SK-N-SH treated with all-trans-retinoic acid at 6 μM for 48 hours (cell line): Measurements from ENCODE around the gene ETAA1.
A peak's percentile ranks its signal among the peaks of the same experiment; 100 is the strongest.

Experiments used
- ATAC-seq: fragments of 200-7000 bp; cut with Tn5 transposase; 3 replicates; pipeline ENCODE4 v1.9.1; 2020; ENCODE audit warnings: mild to moderate bottlenecking, moderate library complexity
- ARNTL ChIP-seq: fragments of 450-650 bp; formaldehyde crosslinking; IDR thresholded peaks from 2 replicates; pipeline ENCODE4 v1.5.0; 2020; ENCODE audit warnings: low read depth, mild to moderate bottlenecking, moderate library complexity, borderline replicate concordance
- CSDC2 ChIP-seq: fragments of 250-450 bp; sonication (Bioruptor Pico); IDR thresholded peaks from 2 replicates; pipeline ENCODE4 v1.5.0; 2020; ENCODE audit warnings: mild to moderate bottlenecking, moderate library complexity
- ESRRG ChIP-seq: fragments of 250-450 bp; sonication (Bioruptor Pico); IDR thresholded peaks from 2 replicates; pipeline ENCODE4 v1.6.1; 2021; ENCODE audit warnings: mild to moderate bottlenecking
- GLIS3 ChIP-seq: fragments of 250-450 bp; sonication (Bioruptor Pico); IDR thresholded peaks from 2 replicates; pipeline ENCODE4 v1.5.0; 2020; ENCODE audit warnings: mild to moderate bottlenecking, moderate library complexity
- ISL1 ChIP-seq: fragments of 250-450 bp; sonication (Bioruptor Pico); IDR thresholded peaks from 2 replicates; pipeline ENCODE4 v2.1.2; 2022; ENCODE audit warnings: mild to moderate bottlenecking, moderate library complexity
- OSR1 ChIP-seq: fragments of 250-450 bp; sonication (Bioruptor Pico); IDR thresholded peaks from 2 replicates; pipeline ENCODE4 v1.8.0; 2022; ENCODE audit warnings: moderate library complexity, mild to moderate bottlenecking, inconsistent platforms
- PPARA ChIP-seq: fragments of 250-450 bp; sonication (Bioruptor Pico); IDR thresholded peaks from 2 replicates; pipeline ENCODE4 v1.5.0; 2020; ENCODE audit warnings: mild to moderate bottlenecking, borderline replicate concordance
- SNAI2 ChIP-seq: fragments of 250-450 bp; sonication (Bioruptor Pico); IDR thresholded peaks from 2 replicates; pipeline ENCODE4 v1.5.0; 2020; ENCODE audit warnings: mild to moderate bottlenecking, moderate library complexity
- TCF4 ChIP-seq: fragments of 250-450 bp; sonication (Bioruptor Pico); IDR thresholded peaks from 2 replicates; pipeline ENCODE4 v1.8.0; 2021; ENCODE audit warnings: mild to moderate bottlenecking, moderate library complexity, borderline replicate concordance
- TSHZ2 ChIP-seq: fragments of 250-450 bp; sonication (Bioruptor Pico); IDR thresholded peaks from 2 replicates; pipeline ENCODE4 v1.5.0; 2020; ENCODE audit warnings: mild to moderate bottlenecking, moderate library complexity
- ZC3H10 ChIP-seq: fragments of 250-450 bp; sonication (Bioruptor Pico); IDR thresholded peaks from 2 replicates; pipeline ENCODE4 v1.5.1; 2021; ENCODE audit warnings: mild to moderate bottlenecking, moderate library complexity
- ZFP3 ChIP-seq: fragments of 250-450 bp; sonication (Bioruptor Pico); IDR thresholded peaks from 2 replicates; pipeline ENCODE4 v1.5.0; 2020; ENCODE audit warnings: mild to moderate bottlenecking, moderate library complexity
- ZFP30 ChIP-seq: fragments of 450-650 bp; formaldehyde crosslinking; IDR thresholded peaks from 2 replicates; pipeline ENCODE4 v1.5.0; 2022; ENCODE audit warnings: mild to moderate bottlenecking, moderate library complexity
- ZNF565 ChIP-seq: fragments of 450-650 bp; formaldehyde crosslinking; conservative IDR thresholded peaks from 2 replicates; pipeline ENCODE4 v1.5.0; 2020; ENCODE audit warnings: low read depth, mild to moderate bottlenecking, moderate library complexity
- ZNF70 ChIP-seq: fragments of 450-650 bp; formaldehyde crosslinking; IDR thresholded peaks from 2 replicates; pipeline ENCODE4 v1.5.0; 2020; ENCODE audit warnings: mild to moderate bottlenecking, moderate library complexity
- TF ChIP-seq, protein P1 (sequence below): fragments of 250-450 bp; sonication (Bioruptor Pico); IDR thresholded peaks from 2 replicates; pipeline ENCODE4 v1.5.1; 2021; ENCODE audit warnings: mild to moderate bottlenecking, moderate library complexity
- TF ChIP-seq, protein P2 (sequence below): fragments of 250-450 bp; sonication (Bioruptor Pico); IDR thresholded peaks from 2 replicates; pipeline ENCODE4 v1.8.0; 2021; ENCODE audit warnings: low read depth, mild to moderate bottlenecking, moderate library complexity, borderline replicate concordance

The ETAA1 gene

GRCh38 chr2:67389286-67389685, 7.8 kb upstream of the ETAA1 start:
- TF ChIP-seq CSDC2 (CRISPR knock-in tag) (no peak), ZNF70 (CRISPR knock-in tag) (no peak), ISL1 (CRISPR knock-in tag) (peak; percentile 47), TSHZ2 (CRISPR knock-in tag) (no peak), OSR1 (CRISPR knock-in tag) (no peak), GLIS3 (no peak), ARNTL (CRISPR knock-in tag) (no peak)
- TF ChIP-seq, protein P1, sequence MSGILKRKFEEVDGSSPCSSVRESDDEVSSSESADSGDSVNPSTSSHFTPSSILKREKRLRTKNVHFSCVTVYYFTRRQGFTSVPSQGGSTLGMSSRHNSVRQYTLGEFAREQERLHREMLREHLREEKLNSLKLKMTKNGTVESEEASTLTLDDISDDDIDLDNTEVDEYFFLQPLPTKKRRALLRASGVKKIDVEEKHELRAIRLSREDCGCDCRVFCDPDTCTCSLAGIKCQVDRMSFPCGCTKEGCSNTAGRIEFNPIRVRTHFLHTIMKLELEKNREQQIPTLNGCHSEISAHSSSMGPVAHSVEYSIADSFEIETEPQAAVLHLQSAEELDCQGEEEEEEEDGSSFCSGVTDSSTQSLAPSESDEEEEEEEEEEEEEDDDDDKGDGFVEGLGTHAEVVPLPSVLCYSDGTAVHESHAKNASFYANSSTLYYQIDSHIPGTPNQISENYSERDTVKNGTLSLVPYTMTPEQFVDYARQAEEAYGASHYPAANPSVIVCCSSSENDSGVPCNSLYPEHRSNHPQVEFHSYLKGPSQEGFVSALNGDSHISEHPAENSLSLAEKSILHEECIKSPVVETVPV (CRISPR knock-in tag), result no peak
- ATAC-seq, result peak; percentile 84

GRCh38 chr2:67389788-67390187, 7.3 kb upstream of the ETAA1 start:
- peak; percentile 63 for ATAC-seq

GRCh38 chr2:67393237-67393636, 3.9 kb upstream of the ETAA1 start:
- TF ChIP-seq PPARA (CRISPR knock-in tag) (no peak), ESRRG (CRISPR knock-in tag) (no peak), ZNF565 (CRISPR knock-in tag) (no peak), ISL1 (CRISPR knock-in tag) (peak; percentile 57)
- TF ChIP-seq, all 23 proteins: peak for 1
- no peak for ATAC-seq

More at GRCh38 chr2:67389788-67390187, 7.3 kb upstream of the ETAA1 start:
- TF ChIP-seq PPARA (CRISPR knock-in tag), result no peak
- TF ChIP-seq SNAI2 (CRISPR knock-in tag), result peak; percentile 59; the same call in 1 of the 2 replicates
- peak; percentile 91 for TF ChIP-seq TSHZ2 (CRISPR knock-in tag)
- TF ChIP-seq GLIS3, result 0 out of 2 replicates have a peak, but pooled peaks have one; percentile 10
- peak; percentile 87 for TF ChIP-seq TCF4 (CRISPR knock-in tag)
- TF ChIP-seq ISL1 (CRISPR knock-in tag), result peak; percentile 89
- TF ChIP-seq ARNTL (CRISPR knock-in tag), result no peak
- 0 out of 2 replicates have a peak, but pooled peaks have one; percentile 24 for TF ChIP-seq ZNF565 (CRISPR knock-in tag)

DNA sequence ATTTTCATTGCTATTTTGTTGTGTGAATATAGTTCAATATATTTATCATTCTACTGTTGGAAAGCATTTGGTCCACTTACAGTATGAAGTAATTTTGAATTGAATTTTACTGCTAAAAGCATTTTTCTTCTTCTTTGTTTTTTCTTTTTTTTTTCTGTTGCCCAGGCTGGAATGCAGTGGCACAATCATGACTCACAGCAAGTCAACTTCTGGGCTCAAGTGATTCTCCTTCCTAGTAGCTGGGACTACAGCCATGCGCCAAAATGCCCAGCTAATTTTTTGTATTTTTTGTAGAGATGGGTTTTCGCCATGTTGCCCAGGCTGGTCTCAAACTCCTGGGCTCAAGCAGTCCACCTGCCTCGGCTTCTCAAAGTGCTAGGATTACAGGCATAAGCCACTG, 2.4 kb upstream of the ETAA1 start:
- peak; percentile 47 for ATAC-seq
- TF ChIP-seq ISL1 (CRISPR knock-in tag) (peak; percentile 73), ZC3H10 (CRISPR knock-in tag) (no peak)

DNA sequence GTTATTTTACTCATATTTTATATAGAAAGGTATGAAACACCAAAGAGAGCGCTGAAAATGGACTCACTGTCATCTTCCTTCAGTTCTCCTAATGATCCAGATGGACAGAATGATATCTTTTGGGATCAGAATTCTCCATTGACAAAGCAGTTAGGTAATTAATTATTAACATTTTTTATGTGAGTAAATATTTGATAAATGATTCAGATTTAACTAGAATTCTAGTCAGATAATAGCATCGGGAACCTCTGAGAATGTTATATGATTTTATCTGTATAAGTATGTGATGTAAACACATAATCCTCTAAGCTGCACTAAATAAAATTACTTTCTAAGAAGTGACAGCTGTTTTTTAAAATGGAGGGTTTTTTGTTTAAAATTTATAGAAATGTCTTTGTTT, 2.0 kb downstream of the ETAA1 start:
- TF ChIP-seq ISL1 (CRISPR knock-in tag) (peak; percentile 32; the same call in 1 of the 2 replicates), ZFP3 (CRISPR knock-in tag) (no peak), ZFP30 (no peak), TSHZ2 (CRISPR knock-in tag) (no peak)
- TF ChIP-seq, protein P2, sequence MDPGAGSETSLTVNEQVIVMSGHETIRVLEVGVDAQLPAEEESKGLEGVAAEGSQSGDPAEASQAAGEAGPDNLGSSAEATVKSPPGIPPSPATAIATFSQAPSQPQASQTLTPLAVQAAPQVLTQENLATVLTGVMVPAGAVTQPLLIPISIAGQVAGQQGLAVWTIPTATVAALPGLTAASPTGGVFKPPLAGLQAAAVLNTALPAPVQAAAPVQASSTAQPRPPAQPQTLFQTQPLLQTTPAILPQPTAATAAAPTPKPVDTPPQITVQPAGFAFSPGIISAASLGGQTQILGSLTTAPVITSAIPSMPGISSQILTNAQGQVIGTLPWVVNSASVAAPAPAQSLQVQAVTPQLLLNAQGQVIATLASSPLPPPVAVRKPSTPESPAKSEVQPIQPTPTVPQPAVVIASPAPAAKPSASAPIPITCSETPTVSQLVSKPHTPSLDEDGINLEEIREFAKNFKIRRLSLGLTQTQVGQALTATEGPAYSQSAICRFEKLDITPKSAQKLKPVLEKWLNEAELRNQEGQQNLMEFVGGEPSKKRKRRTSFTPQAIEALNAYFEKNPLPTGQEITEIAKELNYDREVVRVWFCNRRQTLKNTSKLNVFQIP, result no peak
- TF ChIP-seq, all 23 proteins: peak for 1
- no peak for ATAC-seq
